ENCODE results near the gene CSNK1G1.
A peak's percentile ranks its signal among the peaks of the same experiment; 100 is the strongest.
"Not testable (repeated sequence)": the region's sequence is repeated elsewhere in the genome, so short reads cannot be mapped to it uniquely, and the experiment has no call there.

CSNK1G1 gene

DNA sequence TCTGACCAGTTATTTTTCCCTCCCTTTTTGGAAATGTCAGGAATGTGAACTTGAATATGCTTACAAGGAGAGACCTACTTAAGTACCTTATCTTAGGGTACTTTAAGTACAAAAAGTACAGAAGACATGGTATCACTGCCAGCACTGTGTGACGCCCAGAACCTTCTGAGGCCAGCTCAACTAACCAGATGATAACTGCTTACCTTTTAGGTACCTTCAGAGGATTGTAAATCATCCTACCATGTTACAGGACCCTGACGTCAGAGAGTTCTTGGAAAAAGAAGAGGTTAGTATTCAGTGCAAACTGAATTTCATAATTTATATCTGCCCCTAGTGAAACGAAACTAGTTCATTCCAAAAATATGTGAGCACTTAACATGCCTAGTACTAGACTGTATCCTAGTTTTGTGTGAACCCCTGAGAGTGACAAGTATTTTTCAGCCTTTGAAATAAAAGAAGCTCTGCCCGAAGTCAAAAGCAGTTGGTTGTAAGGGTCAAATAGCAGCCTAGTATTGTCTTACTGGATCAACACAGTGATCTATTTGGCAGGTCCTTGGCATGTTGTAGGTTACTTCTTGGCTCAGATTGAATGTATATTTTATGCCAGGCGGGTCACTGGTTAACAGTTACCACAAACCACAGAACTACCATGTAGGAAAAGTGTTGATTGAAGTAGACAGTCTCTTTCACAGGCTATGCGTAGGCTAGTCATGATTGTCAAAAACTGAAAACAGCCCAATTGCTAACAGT is 228.3 kb downstream of the CSNK1G1 start:
- TF ChIP-seq CTCF (IDR thresholded peaks at IDR 0.05), result no peak
- peaks cover 74% of the 10 kb centered on the region for H3K36me3 Mint-ChIP-seq (ENCODE audit: low read depth)
- peak overlapping the region; percentile 58 for H3K27ac Mint-ChIP-seq
- peaks cover 10% of the 10 kb centered on the region for H3K4me1 Mint-ChIP-seq
- no peak overlapping the region for H3K4me3 Mint-ChIP-seq
- no peaks in the 10 kb centered on the region for H3K9me3 Mint-ChIP-seq
- no peak for DNase-seq
- H3K27me3 Mint-ChIP-seq (ENCODE audit: low read depth, poor library complexity), result no peaks in the 10 kb centered on the region

- no peaks in the 10 kb centered on the region for H3K9me3 Mint-ChIP-seq
Observed at GRCh38 chr15:64125978-64126377, 230.0 kb downstream of the CSNK1G1 start.

DNA sequence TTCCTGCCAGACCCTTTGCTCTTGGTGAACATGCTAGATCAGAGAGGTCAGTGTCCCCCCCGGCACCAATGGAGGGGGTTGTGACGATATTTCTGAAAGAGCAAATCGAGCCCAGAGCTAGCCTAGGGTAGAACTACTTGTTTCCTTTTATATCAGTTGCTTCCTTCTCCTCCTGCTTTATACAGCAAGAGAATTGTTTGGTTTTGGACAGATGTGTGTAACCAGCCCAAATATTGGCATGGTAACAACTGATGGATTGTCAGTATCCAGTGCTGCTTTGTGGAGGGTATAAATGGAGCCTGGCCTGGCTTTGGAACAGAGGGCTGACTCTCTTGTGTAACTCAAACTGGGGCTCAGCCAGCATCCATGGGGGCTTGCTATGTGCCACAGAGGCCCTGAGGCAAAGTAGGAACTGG is 233.0 kb downstream of the CSNK1G1 start:
- Mint-ChIP-seq H3K36me3 (ENCODE audit: low read depth) (peaks cover 66% of the 10 kb centered on the region), H3K9me3 (no peaks in the 10 kb centered on the region), H3K27me3 (ENCODE audit: low read depth, poor library complexity) (no peaks in the 10 kb centered on the region), H3K27ac (no peak overlapping the region), H3K4me3 (no peak overlapping the region), H3K4me1 (peaks cover 9% of the 10 kb centered on the region)
- no peak for TF ChIP-seq CTCF (IDR thresholded peaks at IDR 0.05)
- DNase-seq, result no peak

More at GRCh38 chr15:64125978-64126377, 230.0 kb downstream of the CSNK1G1 start:
- DNase-seq, result no peak
- peaks cover 66% of the 10 kb centered on the region for H3K36me3 Mint-ChIP-seq (ENCODE audit: low read depth)
- H3K27me3 Mint-ChIP-seq (ENCODE audit: low read depth, poor library complexity), result no peaks in the 10 kb centered on the region
- peak overlapping the region; percentile 33 for H3K27ac Mint-ChIP-seq
- H3K4me1 Mint-ChIP-seq, result peaks cover 10% of the 10 kb centered on the region
- TF ChIP-seq CTCF (IDR thresholded peaks at IDR 0.05), result no peak
- H3K4me3 Mint-ChIP-seq, result no peak overlapping the region

- Mint-ChIP-seq H3K27me3 (ENCODE audit: low read depth, poor library complexity) (no peaks in the 10 kb centered on the region), H3K36me3 (ENCODE audit: low read depth) (peaks cover 64% of the 10 kb centered on the region), H3K9me3 (no peaks in the 10 kb centered on the region), H3K27ac (no peak overlapping the region), H3K4me3 (no peak overlapping the region), H3K4me1 (peaks cover 4% of the 10 kb centered on the region)
- DNase-seq, result no peak
- TF ChIP-seq CTCF (IDR thresholded peaks at IDR 0.05), result no peak
Observed at GRCh38 chr15:64122444-64122843, 233.5 kb downstream of the CSNK1G1 start.

DNA sequence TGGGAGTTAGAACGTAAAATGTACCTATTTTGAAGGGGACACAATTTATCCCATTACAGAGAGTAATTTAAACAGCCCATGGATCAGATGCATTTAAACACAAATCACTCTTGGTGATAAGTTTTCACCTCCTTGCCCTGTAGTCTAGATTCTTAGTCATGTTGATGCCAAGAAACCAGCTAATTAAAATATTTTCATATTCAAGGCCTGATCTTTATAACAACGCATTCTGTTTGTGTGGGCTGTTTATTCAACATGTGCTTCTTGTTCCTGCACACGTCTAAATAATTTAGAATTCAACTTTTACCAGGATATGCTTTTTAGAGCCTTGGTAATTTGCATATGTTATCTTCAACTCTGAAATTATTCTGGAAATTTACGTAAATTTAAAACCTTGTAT is 234.4 kb downstream of the CSNK1G1 start:
- no peaks in the 10 kb centered on the region for H3K9me3 Mint-ChIP-seq
- H3K27ac Mint-ChIP-seq, result no peak overlapping the region
- H3K4me1 Mint-ChIP-seq, result no peaks in the 10 kb centered on the region
- peaks cover 63% of the 10 kb centered on the region for H3K36me3 Mint-ChIP-seq (ENCODE audit: low read depth)
- H3K4me3 Mint-ChIP-seq, result no peak overlapping the region
- TF ChIP-seq CTCF (IDR thresholded peaks at IDR 0.05), result no peak
- H3K27me3 Mint-ChIP-seq (ENCODE audit: low read depth, poor library complexity), result no peaks in the 10 kb centered on the region
- no peak for DNase-seq

GRCh38 chr15:64120322-64120721 is 235.7 kb downstream of the CSNK1G1 start:
- H3K36me3 Mint-ChIP-seq (ENCODE audit: low read depth), result peaks cover 61% of the 10 kb centered on the region
- not testable (repeated sequence) for H3K9me3 Mint-ChIP-seq

More at GRCh38 chr15:64120322-64120721, 235.7 kb downstream of the CSNK1G1 start:
- not testable (repeated sequence) for H3K4me1 Mint-ChIP-seq; H3K27ac Mint-ChIP-seq; H3K4me3 Mint-ChIP-seq; DNase-seq; H3K27me3 Mint-ChIP-seq (ENCODE audit: low read depth, poor library complexity)

Measured in nephron progenitor cell (in vitro differentiated cells).